GM19193 (cell line): ENCODE data around the gene SLC5A4.

ENCODE experiments used
- POLR2A ChIP-seq: IDR thresholded peaks from 4 replicates; pipeline ENCODE4 v1.6.1; 2011; ENCODE audit not compliant: insufficient read depth, insufficient read length; ENCODE audit errors: extremely low read depth

SLC5A4 gene

GRCh38 chr22:32204856-32205722 lies 50.1 kb downstream of the SLC5A4 start, which contains the start of gene RFPL2:
Gene RFPL2 (minus strand): TSS chr22:32205073. CDS start chr22:32202451, 2,622 bp downstream.
- no peak for TF ChIP-seq POLR2A

DNA sequence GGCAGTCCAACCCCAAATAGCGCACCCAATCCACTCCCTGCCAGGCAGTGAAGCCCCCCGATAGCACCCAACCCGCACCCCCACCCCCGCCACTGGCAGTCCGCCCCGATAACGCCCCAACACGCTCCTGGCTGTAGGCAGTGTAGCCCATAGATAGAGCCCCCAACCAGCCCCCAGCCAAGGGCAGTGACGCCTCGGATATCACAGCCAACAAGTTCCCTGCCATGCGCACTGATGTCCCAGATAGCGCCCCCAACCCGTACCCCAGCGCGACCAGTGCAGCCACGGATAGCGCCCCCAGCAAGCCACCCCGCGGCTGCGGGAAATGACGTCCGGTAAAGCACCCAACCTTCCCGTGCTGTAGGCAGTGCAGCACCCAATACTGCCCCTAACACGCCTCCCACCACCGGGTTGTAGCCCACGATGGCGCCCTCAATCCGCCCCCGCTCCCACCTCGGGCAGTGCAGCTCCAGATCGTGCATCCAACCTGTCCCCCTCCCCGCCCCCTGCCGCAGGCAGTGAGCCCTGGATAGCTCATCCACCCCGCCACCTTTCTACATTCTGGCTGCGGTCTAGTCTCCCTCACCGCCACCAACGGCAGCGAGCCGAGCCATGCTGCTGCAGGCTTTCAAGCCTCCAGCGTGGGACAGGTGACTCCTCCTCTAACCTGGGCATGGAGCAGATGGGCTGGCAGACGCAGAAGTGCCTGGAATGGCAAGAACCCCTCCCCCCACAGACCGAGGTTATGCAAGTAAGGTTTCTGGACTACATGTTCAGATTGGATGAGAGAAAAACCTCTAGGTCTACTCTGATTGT lies 50.9 kb downstream of the SLC5A4 start:
- no peak for TF ChIP-seq POLR2A

- no peak for TF ChIP-seq POLR2A
Measured at GRCh38 chr22:32203181-32204039, 51.7 kb downstream of the SLC5A4 start.

GRCh38 chr22:32202539-32203180 lies 52.5 kb downstream of the SLC5A4 start:
- TF ChIP-seq POLR2A: no peak

DNA sequence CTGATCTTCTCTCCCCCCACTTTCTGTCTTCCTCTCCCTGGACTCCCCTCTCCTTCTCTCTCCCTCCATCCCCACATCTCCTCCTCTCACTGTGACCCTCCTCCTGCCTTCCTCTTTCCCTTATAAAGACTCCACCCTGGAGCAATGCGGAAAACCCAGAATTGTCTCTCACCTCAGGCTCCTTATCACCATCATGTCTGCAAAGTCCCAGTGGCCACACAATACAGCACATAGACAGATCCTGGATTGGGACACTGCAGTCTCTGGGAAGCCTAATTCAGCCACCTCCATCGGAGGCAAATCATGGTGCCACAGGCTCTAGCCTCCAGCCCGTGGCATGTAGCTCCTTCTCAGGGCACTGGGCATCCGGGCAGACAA lies 53.0 kb downstream of the SLC5A4 start:
- TF ChIP-seq POLR2A: no peak

- no peak for TF ChIP-seq POLR2A
Measured at GRCh38 chr22:32200752-32201151, 54.4 kb downstream of the SLC5A4 start.

- no peak for TF ChIP-seq POLR2A
Measured at GRCh38 chr22:32199961-32200360, 55.2 kb downstream of the SLC5A4 start.

DNA sequence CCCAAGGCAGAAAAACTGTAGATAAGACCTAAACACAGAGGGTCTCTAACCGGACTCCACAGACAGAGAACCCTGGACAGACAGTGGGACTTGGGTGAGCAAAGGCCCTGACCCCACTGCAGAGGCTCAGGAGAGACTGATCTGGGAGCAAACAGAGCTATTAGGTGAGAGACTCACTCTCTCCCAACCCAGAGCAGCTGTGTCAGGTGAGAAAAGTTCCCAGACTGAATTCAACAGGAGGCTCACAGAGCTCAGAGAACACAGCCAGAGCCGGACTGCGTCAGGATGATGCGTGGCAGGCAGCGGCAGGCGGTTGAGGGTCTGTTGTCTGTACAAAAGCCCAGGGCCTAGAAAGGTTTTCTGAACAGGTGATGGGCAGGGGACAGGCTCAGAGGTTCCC lies 55.8 kb downstream of the SLC5A4 start:
- TF ChIP-seq POLR2A: no peak

- no peak for TF ChIP-seq POLR2A
Measured at GRCh38 chr22:32185821-32186220, 69.3 kb downstream of the SLC5A4 start.

GRCh38 chr22:32183625-32184024 lies 71.5 kb downstream of the SLC5A4 start:
- TF ChIP-seq POLR2A: no peak

DNA sequence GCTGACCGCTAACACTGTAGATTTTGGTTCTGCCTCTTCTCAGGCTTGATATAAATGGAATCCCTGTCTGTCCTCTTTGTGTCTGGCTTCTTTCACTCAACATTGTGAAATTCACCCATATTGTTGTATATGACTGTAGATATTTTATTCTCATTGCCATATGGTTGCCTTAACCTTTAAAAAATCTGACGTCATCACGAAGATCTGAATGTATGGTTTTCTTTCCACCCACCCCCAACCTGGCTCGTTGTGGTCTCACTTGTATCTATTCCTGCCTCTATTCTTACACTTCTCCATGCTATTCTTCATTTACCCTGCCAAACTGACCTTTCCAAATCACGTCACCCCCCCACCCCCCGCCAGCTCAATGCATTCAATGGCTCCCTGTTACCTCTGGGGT lies 74.1 kb downstream of the SLC5A4 start:
- TF ChIP-seq POLR2A: no peak

- no peak for TF ChIP-seq POLR2A
Measured at GRCh38 chr22:32177221-32177765, 77.9 kb downstream of the SLC5A4 start.

GRCh38 chr22:32175683-32176644 lies 79.2 kb downstream of the SLC5A4 start:
- no peak for TF ChIP-seq POLR2A

- TF ChIP-seq POLR2A: no peak
Measured at GRCh38 chr22:32175115-32175514, 80.0 kb downstream of the SLC5A4 start.
